ENCODE results near the gene HOXD12.
A peak's percentile ranks its signal among the peaks of the same experiment; 100 is the strongest.

Gene HOXD12

DNA sequence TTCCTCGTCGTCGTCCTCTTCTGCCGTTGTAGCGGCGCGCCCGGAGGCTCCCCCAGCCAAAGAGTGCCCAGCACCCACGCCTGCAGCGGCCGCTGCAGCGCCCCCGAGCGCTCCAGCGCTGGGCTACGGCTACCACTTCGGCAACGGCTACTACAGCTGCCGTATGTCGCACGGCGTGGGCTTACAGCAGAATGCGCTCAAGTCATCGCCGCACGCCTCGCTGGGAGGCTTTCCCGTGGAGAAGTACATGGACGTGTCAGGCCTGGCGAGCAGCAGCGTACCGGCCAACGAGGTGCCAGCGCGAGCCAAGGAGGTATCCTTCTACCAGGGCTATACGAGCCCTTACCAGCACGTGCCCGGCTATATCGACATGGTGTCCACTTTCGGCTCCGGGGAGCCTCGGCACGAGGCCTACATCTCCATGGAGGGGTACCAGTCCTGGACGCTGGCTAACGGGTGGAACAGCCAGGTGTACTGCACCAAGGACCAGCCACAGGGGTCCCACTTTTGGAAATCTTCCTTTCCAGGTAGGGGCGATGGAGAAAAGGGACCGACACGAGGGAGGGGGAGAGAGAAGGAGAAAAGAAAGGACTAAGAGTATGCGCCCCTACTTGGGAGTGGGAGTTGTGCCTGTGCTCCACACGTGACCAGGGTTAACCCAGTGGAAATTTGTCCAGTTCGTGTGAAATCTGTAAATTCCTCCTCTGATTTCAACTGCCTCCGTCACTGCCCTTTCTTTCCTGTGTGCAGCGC, 6.3 kb upstream of the HOXD12 start:
- DNase-seq (ENCODE audit: low read depth in 2 of 2) = no peak

DNA sequence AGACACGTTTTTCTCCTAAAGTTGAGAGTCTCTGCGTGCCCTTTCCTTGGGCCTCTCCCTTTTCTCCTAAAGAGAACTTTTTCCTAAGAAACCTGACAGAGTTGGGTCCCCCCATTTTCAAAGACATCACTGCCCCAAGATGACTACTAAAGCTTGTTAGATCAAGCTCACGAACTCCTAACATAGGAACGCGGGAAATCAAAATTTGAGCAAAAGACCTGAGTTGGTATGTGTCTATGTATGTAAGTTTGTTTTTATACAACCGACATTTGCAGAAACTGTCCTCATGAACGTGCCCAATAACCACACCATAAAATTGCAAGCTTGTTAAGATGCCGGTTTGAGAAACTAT, 5.7 kb upstream of the HOXD12 start:
- no peak for DNase-seq (ENCODE audit: low read depth in 2 of 2)

DNA sequence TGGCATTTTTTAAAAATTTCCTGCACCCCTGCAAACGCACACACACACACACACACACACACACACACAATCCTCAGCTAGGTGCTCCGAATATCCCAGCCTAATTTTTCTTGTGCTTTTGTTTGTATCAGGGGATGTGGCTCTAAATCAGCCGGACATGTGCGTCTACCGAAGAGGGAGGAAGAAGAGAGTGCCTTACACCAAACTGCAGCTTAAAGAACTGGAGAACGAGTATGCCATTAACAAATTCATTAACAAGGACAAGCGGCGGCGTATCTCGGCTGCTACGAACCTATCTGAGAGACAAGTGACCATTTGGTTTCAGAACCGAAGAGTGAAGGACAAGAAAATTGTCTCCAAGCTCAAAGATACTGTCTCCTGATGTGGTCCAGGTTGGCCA, 5.2 kb upstream of the HOXD12 start:
- no peak for DNase-seq (ENCODE audit: low read depth in 2 of 2)

DNA sequence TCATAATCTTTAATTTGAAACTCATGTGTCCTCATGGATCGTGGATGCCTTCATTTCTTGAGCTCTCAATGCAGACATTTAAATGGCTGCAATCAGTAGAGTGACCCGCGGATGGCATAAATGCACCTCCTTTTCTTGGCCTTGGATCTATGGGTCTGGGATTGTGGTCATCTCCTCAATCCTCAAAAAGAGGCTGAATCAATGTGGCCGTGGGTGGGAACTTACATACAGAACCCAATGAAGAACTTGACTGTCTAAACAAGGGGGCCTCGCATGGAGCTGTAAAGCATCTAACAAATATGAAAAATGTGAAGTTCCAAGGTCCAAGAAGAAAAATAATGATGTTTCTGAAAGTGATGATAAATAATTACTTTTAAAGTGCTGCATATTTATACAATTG, 4.2 kb upstream of the HOXD12 start:
- DNase-seq (ENCODE audit: low read depth in 2 of 2) = no peak

DNA sequence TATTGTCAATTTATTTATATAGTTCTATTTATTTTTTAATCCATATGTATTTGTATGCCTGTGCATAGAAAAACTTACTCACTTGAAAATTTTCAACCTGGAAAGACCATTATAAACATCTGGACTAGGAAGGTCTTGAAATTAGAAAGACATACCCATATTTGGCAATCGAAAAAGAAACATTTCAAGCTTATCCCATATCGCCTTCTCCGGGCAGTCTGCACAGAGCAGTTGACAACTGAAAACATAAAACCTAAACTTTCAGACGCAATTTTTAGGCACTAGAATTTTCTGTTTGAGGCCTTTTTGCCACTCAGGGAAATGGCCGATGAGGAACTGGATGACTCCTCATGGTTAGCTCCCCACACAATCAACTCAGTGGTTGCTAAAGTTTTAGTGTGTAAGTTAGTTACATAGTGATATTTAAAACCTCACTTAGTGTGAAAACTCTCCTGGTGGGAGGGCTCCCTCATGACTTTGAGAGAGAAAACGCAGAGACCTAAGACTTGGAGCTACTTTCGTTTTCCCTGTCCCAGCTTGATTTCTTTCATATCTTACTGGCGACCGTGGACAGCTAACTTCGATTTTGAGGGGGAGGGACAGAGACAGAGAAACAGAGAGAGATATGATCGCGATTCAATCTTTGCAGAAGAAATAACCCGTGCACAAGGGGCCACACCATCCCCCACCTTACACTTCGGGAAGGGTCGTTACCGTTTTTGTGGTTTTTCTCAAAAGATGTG, 3.2 kb upstream of the HOXD12 start:
- no peak for DNase-seq (ENCODE audit: low read depth in 2 of 2)

DNA sequence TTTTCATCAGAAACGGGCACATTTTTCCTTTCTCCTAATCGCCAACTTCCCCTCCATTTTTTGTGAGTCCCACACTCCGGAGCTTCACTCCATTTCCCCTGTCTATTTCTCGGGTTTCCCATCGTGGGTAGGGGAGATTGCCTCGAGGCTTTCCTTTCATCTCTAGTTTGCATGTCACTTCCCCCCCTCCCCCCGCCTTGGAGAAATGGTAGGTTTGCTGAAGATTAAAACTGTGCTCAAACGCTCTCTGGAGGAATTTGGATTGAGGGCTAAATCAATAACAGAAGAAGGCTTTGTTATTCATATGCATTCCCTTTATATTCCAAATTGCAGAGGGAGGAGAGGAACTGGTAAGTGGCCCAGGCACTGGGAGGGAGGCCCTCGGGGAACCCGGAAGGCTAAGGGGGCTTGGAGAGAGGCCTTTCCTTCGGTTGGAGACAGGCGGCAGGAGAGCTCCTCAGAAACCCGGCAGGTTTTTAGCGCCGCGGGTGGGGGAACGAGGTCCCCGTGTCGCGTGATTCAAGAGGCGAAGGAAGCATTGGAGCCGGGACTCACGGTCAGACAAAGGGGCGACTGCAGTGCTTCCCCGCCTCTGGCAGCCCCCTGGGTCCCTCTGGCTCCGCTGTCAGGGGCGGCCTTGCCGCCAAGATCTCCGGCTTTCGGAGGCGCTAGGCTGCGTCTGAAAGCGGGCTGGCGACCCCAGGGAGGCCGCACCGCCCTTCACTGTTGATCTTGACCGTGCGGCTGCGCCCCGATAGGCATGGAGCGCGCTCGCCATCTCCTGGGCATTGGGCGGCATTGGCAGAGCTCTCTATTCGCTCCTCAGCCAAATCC, 2.4 kb upstream of the HOXD12 start:
- DNase-seq (ENCODE audit: low read depth in 2 of 2) = peak in 1 of 2 donors; percentile 31

DNA sequence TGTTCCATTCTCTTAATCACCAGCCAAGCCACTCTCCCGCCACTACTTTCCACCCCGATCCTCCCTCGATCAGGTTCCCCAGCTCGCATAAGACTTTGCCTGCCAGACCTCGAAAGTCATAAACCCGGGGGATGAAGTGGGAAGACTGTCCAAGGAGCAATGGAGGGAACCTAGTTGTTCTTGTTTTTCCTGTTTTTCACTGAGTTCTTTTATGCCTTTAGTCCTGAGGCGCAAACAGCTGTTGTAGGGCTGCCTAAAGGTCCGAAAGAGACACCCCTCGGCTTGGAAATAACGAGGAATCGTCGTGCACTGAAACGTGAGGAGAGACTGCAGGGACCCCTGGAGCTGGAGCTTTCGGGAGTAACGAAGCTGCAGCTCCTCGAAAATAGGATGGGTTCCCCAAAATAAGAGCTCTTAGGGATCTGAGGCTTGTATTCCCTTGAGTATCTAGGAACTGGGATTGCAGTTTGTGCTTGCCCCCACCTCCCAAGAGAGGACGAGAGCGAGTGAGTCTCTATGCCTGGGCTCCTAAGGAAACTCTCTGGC, 1.7 kb upstream of the HOXD12 start:
- no peak for DNase-seq (ENCODE audit: low read depth in 2 of 2)

DNA sequence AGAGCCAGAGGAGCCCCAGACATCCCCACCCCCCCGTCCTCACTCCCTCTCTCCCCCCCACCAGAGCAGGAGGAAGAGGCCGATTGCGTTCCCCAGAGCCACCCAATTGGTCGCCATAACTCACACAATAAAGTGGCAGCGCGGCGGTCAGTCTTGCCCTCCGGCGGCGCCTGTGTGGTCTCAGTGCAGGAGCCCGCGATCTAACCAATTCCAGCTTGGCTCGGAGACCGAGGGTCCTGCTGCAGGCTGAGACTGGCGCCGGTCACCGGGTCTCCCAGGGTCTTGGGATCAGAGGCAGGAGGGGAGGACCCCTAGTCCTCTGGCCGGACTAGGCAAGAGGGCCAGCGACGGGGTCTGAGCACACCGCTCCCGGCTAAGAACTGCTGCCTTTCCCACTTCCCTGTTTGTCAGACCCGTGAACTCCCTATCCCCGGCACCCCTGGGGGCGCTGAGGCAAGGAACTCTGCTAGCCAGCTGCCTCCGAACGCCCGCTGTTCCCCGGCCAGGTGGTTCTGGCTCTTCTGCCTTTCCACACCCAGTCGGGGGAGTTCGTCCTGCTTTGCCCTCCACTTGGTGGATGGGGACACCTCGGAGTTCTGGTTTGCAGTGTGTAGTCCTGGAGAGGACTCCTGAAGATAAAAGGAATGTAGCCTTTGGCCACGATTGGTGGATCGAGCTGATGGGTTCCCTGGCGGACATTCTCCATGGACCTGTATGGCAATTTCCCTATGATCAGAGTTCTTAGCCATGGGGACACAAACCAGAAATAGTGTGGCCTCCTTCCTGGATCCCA, 1.0 kb upstream of the HOXD12 start:
- no peak for DNase-seq (ENCODE audit: low read depth in 2 of 2)

DNA sequence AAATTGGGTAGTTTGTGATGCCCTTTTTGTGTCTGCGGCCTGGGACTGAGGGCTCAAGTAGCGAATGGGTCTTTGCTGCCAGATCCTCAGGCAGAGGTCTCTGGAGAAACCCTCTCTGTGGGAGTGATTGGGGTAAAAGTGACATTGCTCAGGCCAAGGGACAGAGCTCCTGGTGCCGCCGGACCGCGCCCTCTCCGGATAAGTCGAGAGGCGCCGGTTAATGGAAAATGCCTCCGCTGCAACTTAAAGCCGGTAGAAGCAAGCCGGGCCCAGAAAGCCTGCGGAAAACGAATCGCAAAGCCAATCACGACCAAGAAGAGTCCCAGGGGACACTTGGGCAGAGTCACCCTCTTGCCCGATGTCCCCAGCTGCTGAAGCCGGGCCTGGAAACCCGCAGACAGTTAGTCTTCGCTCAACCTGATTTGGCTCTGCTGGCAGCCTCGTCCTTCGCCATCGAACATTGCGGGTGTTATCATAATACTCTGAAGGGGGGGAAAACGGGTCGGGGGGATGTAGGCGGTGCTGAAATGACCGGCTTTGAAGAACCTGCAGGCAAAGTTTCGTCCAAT, 352 bp upstream of the HOXD12 start:
- DNase-seq (ENCODE audit: low read depth in 2 of 2) = no peak

DNA sequence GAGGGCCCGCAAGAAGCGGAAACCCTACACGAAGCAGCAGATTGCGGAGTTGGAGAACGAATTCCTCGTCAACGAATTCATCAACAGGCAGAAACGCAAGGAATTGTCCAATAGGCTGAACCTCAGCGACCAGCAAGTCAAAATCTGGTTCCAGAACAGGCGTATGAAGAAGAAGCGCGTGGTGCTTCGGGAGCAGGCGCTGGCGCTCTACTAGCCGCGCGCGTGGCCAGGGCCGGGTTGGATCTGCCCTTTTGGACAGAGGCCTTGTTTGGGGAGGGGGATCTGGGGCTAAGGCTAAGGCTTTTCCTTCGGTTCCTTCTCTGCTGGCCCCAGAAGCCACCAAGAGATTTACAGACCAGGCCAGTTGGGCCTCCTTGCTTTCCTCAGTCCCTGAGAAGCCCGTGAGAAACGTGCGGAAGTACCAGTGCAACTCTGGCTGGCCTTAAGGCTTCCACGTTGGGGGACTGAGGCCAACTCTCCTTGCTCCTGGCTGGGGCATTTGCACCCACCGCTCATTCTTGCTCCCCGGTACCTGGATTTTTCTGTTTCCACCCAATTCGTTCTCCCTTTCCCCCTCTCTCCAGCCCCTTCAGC, 1.0 kb downstream of the HOXD12 start:
- no peak for DNase-seq (ENCODE audit: low read depth in 2 of 2)

DNA sequence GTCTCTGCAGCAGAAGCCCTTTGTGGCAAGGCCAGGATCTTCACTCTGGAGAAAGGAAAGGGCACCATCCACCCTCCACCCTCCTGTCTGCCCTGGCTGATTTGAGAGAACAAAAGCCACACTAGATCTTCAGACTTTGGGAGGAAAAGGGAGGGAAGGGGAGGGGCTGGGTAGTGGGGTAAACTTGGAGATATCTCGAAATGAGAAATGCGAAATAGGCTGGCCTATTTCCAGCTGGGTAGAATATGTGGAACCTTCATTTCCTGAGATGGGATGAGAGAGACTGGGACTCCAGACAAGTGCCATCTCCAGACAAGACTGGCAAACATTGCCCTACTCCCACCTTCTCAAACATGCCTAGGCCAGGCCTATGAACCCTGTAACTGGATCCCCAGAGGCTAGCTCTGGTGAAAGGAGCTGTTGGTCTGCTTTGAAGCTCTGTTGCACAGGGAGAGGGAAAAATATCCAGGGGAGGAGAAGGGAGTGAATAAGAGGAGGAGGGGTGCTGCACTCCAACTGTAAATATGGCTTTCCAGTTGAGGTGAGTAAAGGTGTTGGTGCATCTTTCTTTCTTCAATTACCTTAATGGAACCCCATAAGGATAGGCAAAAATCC, 1.7 kb downstream of the HOXD12 start:
- DNase-seq (ENCODE audit: low read depth in 2 of 2) = no peak

DNA sequence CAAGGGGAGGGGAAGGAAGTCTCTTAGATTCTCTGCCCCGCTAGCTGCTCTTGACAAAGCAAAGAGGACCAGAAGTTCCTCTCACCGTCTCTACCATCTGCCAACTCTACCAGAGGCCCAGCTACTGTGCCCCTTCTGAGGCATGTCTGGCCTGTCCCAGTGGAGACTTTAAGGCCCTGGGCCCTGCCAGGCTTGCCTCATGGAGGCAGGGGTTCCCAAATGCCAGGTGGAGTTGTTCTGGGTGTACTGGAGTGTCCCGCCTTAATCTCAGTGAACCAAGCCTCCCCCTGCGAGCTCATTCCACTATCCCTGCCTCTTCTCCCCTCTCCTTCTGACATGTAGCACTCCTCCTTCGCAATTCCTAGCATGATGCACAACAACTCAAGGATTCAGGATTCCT, 2.2 kb downstream of the HOXD12 start:
- no peak for DNase-seq (ENCODE audit: low read depth in 2 of 2)

DNA sequence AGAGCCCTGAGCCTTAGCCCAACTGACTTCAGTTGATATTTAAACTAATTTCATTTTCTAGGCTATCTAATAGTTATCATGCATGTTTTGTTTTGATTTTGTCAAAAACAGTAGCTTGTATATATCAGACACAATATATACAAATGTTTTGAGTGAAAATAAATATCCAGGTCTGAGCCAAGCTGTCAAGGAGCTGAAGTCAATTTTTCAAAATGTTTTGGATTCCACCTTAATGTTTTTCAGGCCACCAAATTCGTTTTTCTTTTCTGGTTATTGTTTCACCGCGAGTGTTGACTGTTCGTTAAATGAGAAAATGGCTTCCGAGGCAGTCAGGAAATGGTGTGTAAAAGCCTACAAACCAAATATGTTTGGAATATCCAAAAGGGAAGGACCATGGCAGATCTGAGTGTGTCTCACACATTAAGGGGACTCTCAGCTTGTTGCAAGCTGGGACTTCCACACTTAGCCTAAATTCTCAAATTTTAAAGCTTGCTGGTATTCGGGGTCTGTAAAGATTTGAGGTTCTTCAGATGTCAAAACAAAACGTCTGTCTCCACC, 2.8 kb downstream of the HOXD12 start:
- DNase-seq (ENCODE audit: low read depth in 2 of 2) = no peak

DNA sequence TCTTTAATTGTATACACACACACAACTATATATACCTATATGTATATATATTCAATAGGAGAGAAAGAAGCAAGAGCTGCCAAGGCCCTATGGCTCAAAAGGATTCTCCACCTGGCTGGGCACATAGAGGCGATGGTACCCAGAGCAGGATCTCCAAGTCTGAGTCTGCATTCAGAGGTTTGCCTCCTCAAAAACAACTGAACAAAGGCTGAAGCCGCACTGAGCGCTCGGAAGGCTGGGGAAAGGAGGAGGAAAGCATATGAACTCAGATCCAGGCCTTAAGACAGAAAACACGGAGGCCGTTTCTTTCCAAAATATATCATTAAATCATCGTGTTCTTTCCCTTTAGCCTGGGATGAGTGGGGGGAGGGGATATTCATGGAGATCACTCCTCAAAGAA, 3.6 kb downstream of the HOXD12 start:
- DNase-seq (ENCODE audit: low read depth in 2 of 2) = no peak

DNA sequence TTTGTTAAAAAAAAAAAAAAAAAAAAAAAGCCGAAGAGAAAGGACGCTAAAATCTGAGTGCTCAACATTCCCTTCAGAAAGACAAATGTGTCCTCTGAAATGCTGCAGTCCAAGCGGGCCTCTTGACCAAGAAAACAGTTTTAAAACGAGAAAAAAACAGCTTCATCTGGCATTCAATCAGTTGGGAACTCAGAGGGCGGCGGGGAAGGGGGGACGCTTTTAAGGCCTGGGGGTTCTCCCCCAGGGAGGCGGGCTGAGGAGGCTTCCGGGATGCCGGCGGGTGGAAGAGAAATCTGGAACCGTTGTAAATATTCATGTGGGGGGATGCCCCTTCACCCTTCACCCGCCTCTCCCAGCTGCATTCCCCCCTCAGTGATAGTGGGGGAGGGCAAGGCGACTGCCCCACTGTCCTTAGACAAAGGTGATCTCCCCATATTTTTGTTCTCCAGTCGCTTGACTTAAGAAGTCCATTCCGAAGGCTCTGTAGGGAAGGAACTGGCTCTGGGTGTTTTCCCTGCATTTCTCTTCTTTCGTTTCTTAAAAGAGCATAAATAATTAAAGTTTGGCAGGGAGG, 4.2 kb downstream of the HOXD12 start:
- no peak for DNase-seq (ENCODE audit: low read depth in 2 of 2)

DNA sequence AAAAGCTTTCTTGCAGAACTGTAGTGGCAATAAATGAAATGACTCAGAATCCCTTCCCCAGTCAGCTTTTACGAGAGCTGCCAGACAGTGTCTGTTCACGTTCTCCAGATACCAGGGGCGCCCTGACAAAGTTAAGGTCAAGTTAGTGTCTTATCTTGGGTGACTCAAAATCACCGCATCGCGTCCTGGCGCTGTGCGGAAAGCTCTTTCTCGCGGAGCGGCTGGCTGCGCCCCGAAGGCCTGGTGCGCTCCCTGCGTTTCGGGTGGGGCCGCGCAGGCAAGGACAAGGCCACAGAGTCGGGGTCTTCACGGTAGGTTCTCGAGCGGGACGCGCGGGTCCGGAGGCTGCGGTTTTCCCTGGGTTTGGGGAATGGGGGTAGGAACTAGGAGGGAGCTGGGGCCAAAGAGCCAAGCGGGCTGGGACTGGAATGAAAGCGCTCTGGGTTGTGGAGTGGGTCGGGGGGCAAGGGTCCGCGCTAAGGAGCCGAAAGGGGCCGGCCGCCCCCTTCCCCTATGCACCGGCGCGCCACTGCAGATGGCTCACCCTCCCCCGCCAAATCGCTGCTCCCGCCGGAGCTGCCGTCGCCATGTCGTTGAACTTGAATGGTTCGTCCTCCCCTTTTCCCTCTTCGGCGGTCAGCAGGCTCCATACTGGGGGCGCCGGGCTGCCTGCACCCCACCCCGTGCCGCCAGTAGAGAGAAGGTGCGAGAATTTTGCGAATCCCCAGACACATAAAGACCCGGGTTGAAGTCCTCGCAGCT, 4.9 kb downstream of the HOXD12 start:
- DNase-seq (ENCODE audit: low read depth in 2 of 2) = no peak

DNA sequence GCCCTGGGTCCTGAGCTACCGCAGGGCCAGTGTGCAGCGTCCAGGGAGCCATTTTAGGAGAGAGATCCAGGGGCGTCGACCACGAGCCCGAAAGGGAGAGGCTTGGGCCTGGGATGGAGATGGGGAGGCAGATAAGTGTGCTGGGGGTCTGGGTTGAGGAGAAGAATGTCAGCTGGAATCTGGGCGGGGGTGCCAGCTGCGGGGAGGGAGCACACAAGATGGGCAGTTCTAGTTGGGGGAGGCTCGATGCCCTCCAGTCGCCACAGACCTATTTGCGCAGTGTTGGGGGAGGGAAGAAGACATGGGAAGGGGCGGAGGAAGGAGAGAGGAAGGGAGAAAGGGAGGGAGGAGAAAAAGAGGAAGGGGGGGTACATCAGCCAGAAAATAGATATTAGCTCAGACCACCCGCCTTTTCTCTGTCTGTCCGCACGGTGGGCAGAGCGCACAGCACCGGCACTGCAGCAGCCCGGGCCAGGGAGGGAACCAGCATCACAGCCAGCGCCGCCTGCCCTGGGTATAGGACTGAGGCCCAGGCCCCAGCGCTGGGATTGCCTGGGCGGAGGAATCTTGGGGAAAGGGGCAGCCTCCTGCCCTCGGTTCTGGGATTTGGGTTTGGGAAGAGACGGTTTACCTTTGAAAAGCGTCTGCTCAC, 5.6 kb downstream of the HOXD12 start:
- DNase-seq (ENCODE audit: low read depth in 2 of 2) = no peak
